Stimulated activated naive B cell treated with anti-CD40 and anti-IgM and Interleukin-4, amounts not matched to agents 10 μg/mL and 1 μg/mL and 100 μg/mL, for 72 hours (primary cell): Measurements from ENCODE around the gene SLC37A1.

ENCODE experiments used
- ATAC-seq, 2 donors: fragments of 150-1000 bp; cut with Tn5 transposase; replicated peaks; 2 replicates each; pipeline ENCODE4 v1.10.0; 2021; ENCODE audit warnings: moderate library complexity in 1 of 2
- DNase-seq: peaks from one replicate; pipeline ENCODE4 v3.0.0; 2021
- H3K27ac Mint-ChIP-seq: one replicate; pipeline ENCODE4 v1.8.0; 2022; ENCODE audit warnings: mild to moderate bottlenecking, mixed read lengths
- H3K27me3 Mint-ChIP-seq, 2 donors: one replicate each; pipeline ENCODE4 v1.8.0; 2022; ENCODE audit warnings: mixed read lengths in 2 of 2
- H3K36me3 Mint-ChIP-seq, 2 donors: one replicate each; pipeline ENCODE4 v1.8.0; 2022; ENCODE audit warnings: mixed read lengths in 2 of 2, mild to moderate bottlenecking in 1 of 2
- H3K4me1 Mint-ChIP-seq, 2 donors: one replicate each; pipeline ENCODE4 v1.8.0; 2022; ENCODE audit warnings: mixed read lengths in 2 of 2, mild to moderate bottlenecking in 1 of 2
- H3K4me3 Mint-ChIP-seq, 2 donors: one replicate each; pipeline ENCODE4 v1.8.0; 2022; ENCODE audit warnings: mild to moderate bottlenecking in 2 of 2, mixed read lengths in 2 of 2, moderate library complexity in 1 of 2
- H3K9me3 Mint-ChIP-seq, 2 donors: one replicate each; pipeline ENCODE4 v1.8.0; 2022; ENCODE audit warnings: mixed read lengths in 2 of 2, mild to moderate bottlenecking in 1 of 2

The SLC37A1 gene

GRCh38 chr21:42542596-42542995 lies 28.9 kb downstream of the SLC37A1 start:
- DNase-seq (no peak), ATAC-seq (no peak)
- Mint-ChIP-seq H3K4me3 (no peak overlapping the region), H3K27me3 (no peaks in the 10 kb centered on the region), H3K4me1 (peaks cover 8 to 11% of the 10 kb centered on the region in 2 donors), H3K27ac (no peak overlapping the region), H3K9me3 (no peaks in the 10 kb centered on the region), H3K36me3 (peaks cover 42 to 76% of the 10 kb centered on the region in 2 donors)

- H3K4me3 Mint-ChIP-seq: no peak overlapping the region
- H3K27me3 Mint-ChIP-seq: no peaks in the 10 kb centered on the region
- ATAC-seq (no peak), DNase-seq (no peak)
- no peak overlapping the region for H3K27ac Mint-ChIP-seq
- H3K36me3 Mint-ChIP-seq: peaks cover 49 to 76% of the 10 kb centered on the region in 2 donors
- no peaks in the 10 kb centered on the region for H3K9me3 Mint-ChIP-seq
- H3K4me1 Mint-ChIP-seq: peaks cover 7 to 10% of the 10 kb centered on the region in 2 donors
Measured at GRCh38 chr21:42543106-42543847, 29.6 kb downstream of the SLC37A1 start.

GRCh38 chr21:42544544-42544943 lies 30.9 kb downstream of the SLC37A1 start:
- peaks cover 57 to 79% of the 10 kb centered on the region in 2 donors for H3K36me3 Mint-ChIP-seq
- H3K4me1 Mint-ChIP-seq: peaks cover 9 to 10% of the 10 kb centered on the region in 2 donors
- DNase-seq (no peak), ATAC-seq (no peak)
- H3K27ac Mint-ChIP-seq: no peak overlapping the region
- H3K9me3 Mint-ChIP-seq: no peaks in the 10 kb centered on the region
- no peaks in the 10 kb centered on the region for H3K27me3 Mint-ChIP-seq
- H3K4me3 Mint-ChIP-seq: no peak overlapping the region

GRCh38 chr21:42545317-42545716 lies 31.7 kb downstream of the SLC37A1 start:
- DNase-seq (no peak), ATAC-seq (no peak)
- peaks cover 56 to 77% of the 10 kb centered on the region in 2 donors for H3K36me3 Mint-ChIP-seq
- no peaks in the 10 kb centered on the region for H3K9me3 Mint-ChIP-seq
- H3K27ac Mint-ChIP-seq: no peak overlapping the region
- H3K27me3 Mint-ChIP-seq: no peaks in the 10 kb centered on the region
- H3K4me3 Mint-ChIP-seq: no peak overlapping the region
- H3K4me1 Mint-ChIP-seq: peaks cover 9 to 10% of the 10 kb centered on the region in 2 donors

DNA sequence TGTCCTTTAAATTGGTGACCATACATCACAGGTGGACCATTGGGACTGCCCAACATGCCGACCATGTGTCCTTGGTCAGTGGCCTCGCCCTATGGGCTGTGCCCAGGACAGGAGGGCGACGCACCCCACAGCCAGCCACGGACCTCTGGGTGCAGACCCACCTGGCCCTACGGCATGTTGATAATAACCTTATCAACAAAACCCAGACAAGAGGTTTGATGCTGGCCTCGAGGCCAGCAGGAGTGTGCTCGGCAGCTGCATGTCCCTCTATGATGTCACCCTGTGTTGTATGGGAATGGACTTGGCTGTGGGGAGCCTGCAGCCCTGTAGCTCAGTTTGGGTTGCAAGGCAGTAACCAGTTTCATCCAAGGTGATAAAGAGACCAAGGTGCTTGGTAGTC lies 32.1 kb downstream of the SLC37A1 start:
- Mint-ChIP-seq H3K4me1 (peaks cover 9 to 10% of the 10 kb centered on the region in 2 donors), H3K27ac (no peak overlapping the region), H3K9me3 (no peaks in the 10 kb centered on the region), H3K36me3 (peaks cover 54 to 77% of the 10 kb centered on the region in 2 donors), H3K4me3 (no peak overlapping the region), H3K27me3 (no peaks in the 10 kb centered on the region)
- no peak for DNase-seq
- no peak for ATAC-seq

GRCh38 chr21:42546433-42546832 lies 32.8 kb downstream of the SLC37A1 start:
- ATAC-seq (no peak), DNase-seq (no peak)
- Mint-ChIP-seq H3K27ac (no peak overlapping the region), H3K27me3 (no peaks in the 10 kb centered on the region), H3K36me3 (peaks cover 58 to 80% of the 10 kb centered on the region in 2 donors), H3K4me3 (no peak overlapping the region), H3K4me1 (peaks cover 10 to 13% of the 10 kb centered on the region in 2 donors), H3K9me3 (no peaks in the 10 kb centered on the region)

- no peaks in the 10 kb centered on the region for H3K9me3 Mint-ChIP-seq
- peaks cover 10 to 11% of the 10 kb centered on the region in 2 donors for H3K4me1 Mint-ChIP-seq
- no peaks in the 10 kb centered on the region for H3K27me3 Mint-ChIP-seq
- peaks cover 56 to 78% of the 10 kb centered on the region in 2 donors for H3K36me3 Mint-ChIP-seq
- ATAC-seq (no peak), DNase-seq (no peak)
- peak overlapping the region; percentile 11 for H3K27ac Mint-ChIP-seq
- no peak overlapping the region for H3K4me3 Mint-ChIP-seq
Measured at GRCh38 chr21:42547001-42547905, 33.6 kb downstream of the SLC37A1 start.

DNA sequence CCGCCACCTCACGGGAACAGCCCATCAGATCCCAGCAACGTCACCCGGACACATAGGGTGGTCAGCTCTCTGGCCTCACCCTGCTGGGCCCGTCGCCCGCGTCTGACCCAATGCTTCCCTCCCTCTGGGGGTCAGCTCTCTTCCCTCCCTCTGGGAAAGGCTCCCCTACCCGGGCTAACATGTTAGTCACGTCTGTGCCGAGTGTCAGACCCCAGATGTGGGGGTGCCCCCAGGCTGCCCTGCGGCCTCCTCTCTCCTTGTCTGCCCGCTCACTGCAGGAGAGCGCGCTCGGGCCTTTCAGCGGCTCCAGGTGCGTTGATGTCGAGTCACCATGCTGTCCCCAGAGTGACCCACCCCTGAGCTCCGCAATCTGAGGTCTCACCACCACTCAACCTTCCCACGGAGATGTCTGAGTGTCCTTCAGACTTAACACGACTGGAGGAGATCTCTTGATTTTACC lies 34.3 kb downstream of the SLC37A1 start:
- H3K9me3 Mint-ChIP-seq: no peaks in the 10 kb centered on the region
- H3K27me3 Mint-ChIP-seq: no peaks in the 10 kb centered on the region
- H3K4me3 Mint-ChIP-seq: no peak overlapping the region
- H3K4me1 Mint-ChIP-seq: peaks cover 10 to 11% of the 10 kb centered on the region in 2 donors
- H3K27ac Mint-ChIP-seq: no peak overlapping the region
- ATAC-seq: no peak
- no peak for DNase-seq
- peaks cover 55 to 74% of the 10 kb centered on the region in 2 donors for H3K36me3 Mint-ChIP-seq

DNA sequence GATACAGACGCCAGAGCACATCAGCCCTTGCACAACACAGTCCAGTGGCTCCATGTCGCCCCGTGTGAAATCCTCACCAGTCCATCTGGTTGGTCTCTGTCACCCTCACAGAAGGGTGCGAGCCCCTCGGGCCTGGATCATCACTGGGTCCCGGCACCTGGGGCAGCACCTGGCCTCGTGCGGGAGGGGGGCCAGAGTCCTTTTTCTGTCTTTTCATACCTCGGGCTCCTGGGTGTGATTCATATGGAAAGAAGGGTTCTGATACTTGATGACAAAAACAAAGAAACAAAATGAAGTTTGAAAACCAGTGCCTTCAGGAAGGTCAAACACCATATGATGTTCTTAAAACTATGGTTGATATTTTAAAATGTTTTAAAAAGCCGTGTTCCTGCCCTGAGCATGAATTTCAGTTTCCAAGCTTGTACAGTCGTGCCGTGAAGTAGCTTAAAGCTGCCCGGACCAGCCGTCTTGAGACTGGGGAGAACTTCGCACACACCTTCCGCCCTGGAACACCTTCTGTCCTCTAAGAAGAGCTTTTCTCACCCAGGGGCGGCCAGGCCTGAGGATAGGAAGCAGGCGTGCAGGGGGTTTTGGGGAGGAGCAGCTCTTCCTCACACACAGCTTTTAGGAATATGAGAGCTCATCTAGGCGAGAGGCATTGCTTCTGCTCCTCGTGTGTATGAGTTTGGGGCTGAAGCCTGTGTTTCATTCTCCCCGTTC lies 35.2 kb downstream of the SLC37A1 start:
- peak in 1 of 2 donors; percentile 12 for ATAC-seq
- Mint-ChIP-seq H3K9me3 (no peaks in the 10 kb centered on the region), H3K27ac (peak overlapping the region; percentile 9), H3K36me3 (peaks cover 47 to 66% of the 10 kb centered on the region in 2 donors), H3K27me3 (no peaks in the 10 kb centered on the region), H3K4me3 (no peak overlapping the region), H3K4me1 (peaks cover 10% of the 10 kb centered on the region in 2 donors)
- DNase-seq: no peak

DNA sequence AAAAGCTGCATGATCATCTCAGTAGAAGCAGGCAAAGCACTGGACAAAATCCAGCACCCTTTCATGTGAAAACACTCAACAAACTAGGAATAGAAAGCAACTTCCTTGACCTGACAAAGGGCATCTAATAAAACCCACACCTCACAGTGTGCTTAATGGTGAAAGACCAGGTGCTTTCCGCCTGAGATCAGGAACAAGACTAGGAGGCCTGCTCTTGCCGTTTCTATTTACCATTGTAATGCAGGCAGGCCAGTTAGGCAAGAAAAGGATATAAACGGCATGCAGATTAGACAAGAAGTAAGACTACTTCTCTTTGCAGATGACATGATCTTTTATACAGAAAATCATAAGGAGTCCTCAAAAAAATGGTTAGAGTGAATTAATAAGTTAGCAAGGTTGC lies 37.2 kb downstream of the SLC37A1 start:
- H3K4me3 Mint-ChIP-seq: no peak overlapping the region
- peaks cover 44 to 59% of the 10 kb centered on the region in 2 donors for H3K36me3 Mint-ChIP-seq
- no peaks in the 10 kb centered on the region for H3K9me3 Mint-ChIP-seq
- ATAC-seq: no peak
- no peak overlapping the region for H3K27ac Mint-ChIP-seq
- peaks cover 0 to 9% of the 10 kb centered on the region in 2 donors for H3K4me1 Mint-ChIP-seq
- DNase-seq: no peak
- H3K27me3 Mint-ChIP-seq: no peaks in the 10 kb centered on the region

- Mint-ChIP-seq H3K27ac (no peak overlapping the region), H3K4me1 (peaks cover 13 to 19% of the 10 kb centered on the region in 2 donors), H3K9me3 (no peaks in the 10 kb centered on the region), H3K27me3 (no peaks in the 10 kb centered on the region), H3K4me3 (no peak overlapping the region), H3K36me3 (peaks cover 42 to 58% of the 10 kb centered on the region in 2 donors)
- no peak for ATAC-seq
- no peak for DNase-seq
Measured at GRCh38 chr21:42552407-42553336, 39.0 kb downstream of the SLC37A1 start.

DNA sequence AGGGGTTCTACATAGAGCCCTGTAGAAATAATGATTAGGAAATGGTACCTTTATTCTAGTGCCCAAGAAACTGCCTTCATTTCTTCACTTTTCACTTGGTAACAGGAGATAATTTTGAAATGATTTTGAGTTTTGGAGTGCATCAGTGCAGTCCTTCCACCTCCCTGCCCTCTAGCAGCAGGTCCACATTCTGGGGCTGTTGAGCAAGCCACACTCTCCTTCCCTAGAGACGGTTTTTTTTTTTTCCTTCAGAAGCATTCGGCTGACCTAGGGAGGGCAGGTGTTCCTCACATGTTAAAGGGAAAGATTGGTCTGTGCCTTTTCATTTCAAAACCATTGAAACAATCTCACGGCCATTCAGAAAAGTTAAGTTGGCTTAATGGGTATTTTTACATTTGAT lies 39.8 kb downstream of the SLC37A1 start:
- Mint-ChIP-seq H3K27ac (peak overlapping the region; percentile 2), H3K4me3 (no peak overlapping the region), H3K4me1 (peaks cover 13 to 16% of the 10 kb centered on the region in 2 donors), H3K27me3 (no peaks in the 10 kb centered on the region), H3K9me3 (no peaks in the 10 kb centered on the region), H3K36me3 (peaks cover 35 to 50% of the 10 kb centered on the region in 2 donors)
- no peak for DNase-seq
- peak in 1 of 2 donors; percentile 41 for ATAC-seq

DNA sequence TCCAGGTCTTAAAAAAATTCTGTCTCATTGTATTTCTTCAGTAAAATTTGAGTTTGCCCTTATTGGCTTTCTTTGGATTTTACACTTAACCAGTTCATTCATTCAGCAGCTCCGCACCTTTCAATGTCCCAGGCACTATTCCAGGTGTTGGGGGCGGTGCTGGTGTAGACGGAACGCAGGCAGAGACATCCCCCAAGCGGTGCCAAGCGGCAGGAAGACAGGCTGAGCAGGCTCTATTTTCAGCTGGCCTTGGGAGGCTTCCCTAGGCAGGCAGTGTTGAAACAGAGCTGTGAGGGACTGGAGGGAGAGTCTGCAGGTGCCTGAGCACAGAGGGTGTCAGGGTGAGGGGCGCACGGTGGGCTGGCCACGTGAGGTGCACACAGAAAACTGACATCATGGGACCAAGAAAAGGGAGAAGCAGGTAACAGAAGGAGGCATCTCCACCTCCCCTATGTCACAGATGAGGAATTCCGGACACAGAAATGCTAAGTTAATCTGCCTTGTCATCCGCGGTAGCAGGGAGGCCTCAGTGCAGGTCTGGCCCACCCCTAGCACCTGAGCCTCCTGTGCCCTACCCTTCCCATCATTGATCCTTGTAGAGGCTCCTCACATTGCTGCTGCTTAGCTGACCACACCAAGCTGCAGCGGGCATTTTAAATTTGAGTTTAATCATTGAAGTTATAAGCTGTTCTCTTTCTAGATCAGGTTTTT lies 40.8 kb downstream of the SLC37A1 start:
- Mint-ChIP-seq H3K4me1 (peaks cover 13 to 14% of the 10 kb centered on the region in 2 donors), H3K27me3 (no peaks in the 10 kb centered on the region), H3K4me3 (no peak overlapping the region), H3K9me3 (no peaks in the 10 kb centered on the region), H3K36me3 (peaks cover 25 to 47% of the 10 kb centered on the region in 2 donors), H3K27ac (no peak overlapping the region)
- DNase-seq (no peak), ATAC-seq (no peak)
